ENCODE data around the gene FTCD. TPM values are rescaled to one million over a fixed set of nuclear protein-coding genes. Genes with fewer than 3 reads are reported as not detected.
A peak's percentile ranks its signal among the peaks of the same experiment; 100 is the strongest.
"Not testable (repeated sequence)": the region's sequence is repeated elsewhere in the genome, so short reads cannot be mapped to it uniquely, and the experiment has no call there.

Gene FTCD
- under 1 TPM; 0.37 to 0.50 TPM for total RNA-seq

- Mint-ChIP-seq H3K4me3 (no peak within 1 kb of the TSS), H3K27ac (no peak within 1 kb of the TSS), H3K9me3 (ENCODE audit: insufficient read depth) (no peaks in the 10 kb centered on the region), H3K36me3 (ENCODE audit: low read depth) (no peaks in the 10 kb centered on the region), H3K27me3 (ENCODE audit: low read depth) (no peaks in the 10 kb centered on the region), H3K4me1 (ENCODE audit: low read depth) (no peaks in the 10 kb centered on the region)
- POLR2A ChIA-PET = no interaction called here
- ATAC-seq = no peak
- DNase-seq = no peak
- CTCF ChIA-PET = no interaction called here
Measured at GRCh38 chr21:46155514-46156377, at the start of gene FTCD. TSS of gene FTCD (minus strand) at chr21:46155579. CDS start at chr21:46155523, 56 bp downstream.

GRCh38 chr21:46205166-46205565, 49.8 kb upstream of the FTCD start:
- H3K4me1 Mint-ChIP-seq (ENCODE audit: low read depth) = peaks cover 2% of the 10 kb centered on the region
- H3K4me3 Mint-ChIP-seq = no peak overlapping the region
- CTCF ChIA-PET = no interaction called here
- H3K9me3 Mint-ChIP-seq (ENCODE audit: insufficient read depth) = no peaks in the 10 kb centered on the region
- DNase-seq (no peak), ATAC-seq (no peak)
- H3K27me3 Mint-ChIP-seq (ENCODE audit: low read depth) = no peaks in the 10 kb centered on the region
- H3K36me3 Mint-ChIP-seq (ENCODE audit: low read depth) = peaks cover 26% of the 10 kb centered on the region
- no peak overlapping the region for H3K27ac Mint-ChIP-seq
- POLR2A ChIA-PET = no interaction called here

GRCh38 chr21:46203203-46203600, 47.8 kb upstream of the FTCD start:
- CTCF ChIA-PET = no interaction called here
- POLR2A ChIA-PET = no interaction called here
- Mint-ChIP-seq H3K27ac (no peak overlapping the region), H3K36me3 (ENCODE audit: low read depth) (peaks cover 38% of the 10 kb centered on the region), H3K4me3 (no peak overlapping the region), H3K27me3 (ENCODE audit: low read depth) (no peaks in the 10 kb centered on the region), H3K4me1 (ENCODE audit: low read depth) (peaks cover 2% of the 10 kb centered on the region), H3K9me3 (ENCODE audit: insufficient read depth) (no peaks in the 10 kb centered on the region)
- DNase-seq = no peak
- ATAC-seq = no peak

- DNase-seq (no peak), ATAC-seq (peak; percentile 39)
- peaks cover 2% of the 10 kb centered on the region for H3K4me1 Mint-ChIP-seq (ENCODE audit: low read depth)
- no peak overlapping the region for H3K27ac Mint-ChIP-seq
- POLR2A ChIA-PET = no interaction called here
- CTCF ChIA-PET = no interaction called here
- no peaks in the 10 kb centered on the region for H3K9me3 Mint-ChIP-seq (ENCODE audit: insufficient read depth)
- H3K27me3 Mint-ChIP-seq (ENCODE audit: low read depth) = no peaks in the 10 kb centered on the region
- H3K4me3 Mint-ChIP-seq = no peak overlapping the region
- H3K36me3 Mint-ChIP-seq (ENCODE audit: low read depth) = peaks cover 40% of the 10 kb centered on the region
Measured at GRCh38 chr21:46202592-46203202, 47.3 kb upstream of the FTCD start.

GRCh38 chr21:46200877-46201803, 45.8 kb upstream of the FTCD start:
- ATAC-seq; H3K27ac Mint-ChIP-seq; H3K4me1 Mint-ChIP-seq (ENCODE audit: low read depth); CTCF ChIA-PET; H3K9me3 Mint-ChIP-seq (ENCODE audit: insufficient read depth); H3K27me3 Mint-ChIP-seq (ENCODE audit: low read depth); POLR2A ChIA-PET; H3K4me3 Mint-ChIP-seq; DNase-seq: not testable (repeated sequence)
- peaks cover 45% of the 10 kb centered on the region for H3K36me3 Mint-ChIP-seq (ENCODE audit: low read depth)

GRCh38 chr21:46199436-46200373, 44.3 kb upstream of the FTCD start:
- Mint-ChIP-seq H3K36me3 (ENCODE audit: low read depth) (peaks cover 38% of the 10 kb centered on the region), H3K9me3 (ENCODE audit: insufficient read depth) (no peaks in the 10 kb centered on the region), H3K4me1 (ENCODE audit: low read depth) (no peaks in the 10 kb centered on the region), H3K27ac (no peak overlapping the region), H3K27me3 (ENCODE audit: low read depth) (no peaks in the 10 kb centered on the region), H3K4me3 (no peak overlapping the region)
- ChIA-PET CTCF (no interaction called here), POLR2A (no interaction called here)
- DNase-seq (no peak), ATAC-seq (no peak)

- POLR2A ChIA-PET = no interaction called here
- H3K4me1 Mint-ChIP-seq (ENCODE audit: low read depth) = no peaks in the 10 kb centered on the region
- H3K27me3 Mint-ChIP-seq (ENCODE audit: low read depth) = no peaks in the 10 kb centered on the region
- H3K4me3 Mint-ChIP-seq = no peak overlapping the region
- no peaks in the 10 kb centered on the region for H3K9me3 Mint-ChIP-seq (ENCODE audit: insufficient read depth)
- DNase-seq = no peak
- peaks cover 45% of the 10 kb centered on the region for H3K36me3 Mint-ChIP-seq (ENCODE audit: low read depth)
- CTCF ChIA-PET = no interaction called here
- no peak for ATAC-seq
- H3K27ac Mint-ChIP-seq = no peak overlapping the region
Measured at GRCh38 chr21:46196733-46197132, 41.4 kb upstream of the FTCD start.

GRCh38 chr21:46195595-46196195, 40.3 kb upstream of the FTCD start:
- peaks cover 50% of the 10 kb centered on the region for H3K36me3 Mint-ChIP-seq (ENCODE audit: low read depth)
- ATAC-seq (no peak), DNase-seq (no peak)
- POLR2A ChIA-PET = no interaction called here
- no peak overlapping the region for H3K27ac Mint-ChIP-seq
- CTCF ChIA-PET = no interaction called here
- H3K4me1 Mint-ChIP-seq (ENCODE audit: low read depth) = no peaks in the 10 kb centered on the region
- H3K27me3 Mint-ChIP-seq (ENCODE audit: low read depth) = no peaks in the 10 kb centered on the region
- H3K9me3 Mint-ChIP-seq (ENCODE audit: insufficient read depth) = no peaks in the 10 kb centered on the region
- H3K4me3 Mint-ChIP-seq = no peak overlapping the region

GRCh38 chr21:46194374-46195334, 39.3 kb upstream of the FTCD start:
- Mint-ChIP-seq H3K27me3 (ENCODE audit: low read depth) (no peaks in the 10 kb centered on the region), H3K4me1 (ENCODE audit: low read depth) (no peaks in the 10 kb centered on the region), H3K27ac (no peak overlapping the region), H3K9me3 (ENCODE audit: insufficient read depth) (no peaks in the 10 kb centered on the region), H3K4me3 (no peak overlapping the region), H3K36me3 (ENCODE audit: low read depth) (peaks cover 42% of the 10 kb centered on the region)
- ChIA-PET POLR2A (no interaction called here), CTCF (no interaction called here)
- DNase-seq = no peak
- ATAC-seq = no peak

GRCh38 chr21:46193829-46194373, 38.5 kb upstream of the FTCD start:
- CTCF ChIA-PET = no interaction called here
- Mint-ChIP-seq H3K9me3 (ENCODE audit: insufficient read depth) (no peaks in the 10 kb centered on the region), H3K36me3 (ENCODE audit: low read depth) (peaks cover 36% of the 10 kb centered on the region), H3K27me3 (ENCODE audit: low read depth) (no peaks in the 10 kb centered on the region), H3K4me1 (ENCODE audit: low read depth) (no peaks in the 10 kb centered on the region), H3K27ac (no peak overlapping the region), H3K4me3 (no peak overlapping the region)
- POLR2A ChIA-PET = no interaction called here
- DNase-seq = no peak
- ATAC-seq = no peak

All from activated CD8-positive, alpha-beta T cell treated with anti-CD3 and anti-CD28 coated beads, Interleukin-2, amount 10 ng/mL, durations not matched to agents 7 days and 5 days (primary cell).